GM23338 (cell line): ENCODE measurements around the gene TMEM212.

Experiments used
- CREB1 ChIP-seq: fragments of 250-450 bp; sonication (Bioruptor Pico); IDR thresholded peaks from 2 replicates; pipeline ENCODE4 v1.5.0; 2020; ENCODE audit warnings: low read depth, mild to moderate bottlenecking, moderate library complexity
- EZH2 ChIP-seq: fragments of 200-600 bp; sonication (generic); IDR thresholded peaks from one replicate; pipeline ENCODE4 v1.8.0; 2017; ENCODE audit warnings: antibody characterized with exemption, mild to moderate bottlenecking, low read depth; ENCODE audit not compliant: unreplicated experiment
- EZH2phosphoT487 ChIP-seq: fragments of 200-600 bp; sonication (generic); IDR thresholded peaks from one replicate; pipeline ENCODE4 v1.8.1; 2018; ENCODE audit warnings: antibody characterized with exemption; ENCODE audit not compliant: unreplicated experiment
- JUNB ChIP-seq: IDR thresholded peaks from one replicate; pipeline ENCODE4 v1.6.1; 2016; ENCODE audit warnings: antibody characterized with exemption; ENCODE audit not compliant: unreplicated experiment
- NANOG ChIP-seq: IDR thresholded peaks from 2 replicates; pipeline ENCODE4 v1.6.1; 2016; ENCODE audit warnings: antibody characterized with exemption, borderline replicate concordance
- POLR2AphosphoS5 ChIP-seq: IDR thresholded peaks from 2 replicates; pipeline ENCODE4 v1.6.1; 2016; ENCODE audit warnings: antibody characterized with exemption, low read depth
- ZNF331 ChIP-seq: fragments of 250-450 bp; sonication (Bioruptor Pico); IDR thresholded peaks from 2 replicates; pipeline ENCODE4 v1.5.0; 2020; ENCODE audit warnings: low read depth, mild to moderate bottlenecking, moderate library complexity
- TF ChIP-seq, protein P1 (sequence below), 2 experiments: fragments of 200-600 bp in 1 of 2; sonication (generic) in 1 of 2; conservative IDR thresholded peaks; 2 replicates each; pipeline versions ENCODE4 v1.5.1 to v1.6.1; 2016 to 2017; ENCODE audit warnings: antibody characterized with exemption in 2 of 2, low read depth in 2 of 2, mild to moderate bottlenecking in 2 of 2, moderate library complexity in 1 of 2
- TF ChIP-seq, protein P2 (sequence below): IDR thresholded peaks from one replicate; pipeline ENCODE4 v1.6.1; 2018; ENCODE audit warnings: antibody characterized with exemption; ENCODE audit not compliant: unreplicated experiment
- TF ChIP-seq, protein P3 (sequence below): IDR thresholded peaks from 2 replicates; pipeline ENCODE4 v1.6.1; 2016; ENCODE audit warnings: antibody characterized with exemption

- TF ChIP-seq, protein P1, sequence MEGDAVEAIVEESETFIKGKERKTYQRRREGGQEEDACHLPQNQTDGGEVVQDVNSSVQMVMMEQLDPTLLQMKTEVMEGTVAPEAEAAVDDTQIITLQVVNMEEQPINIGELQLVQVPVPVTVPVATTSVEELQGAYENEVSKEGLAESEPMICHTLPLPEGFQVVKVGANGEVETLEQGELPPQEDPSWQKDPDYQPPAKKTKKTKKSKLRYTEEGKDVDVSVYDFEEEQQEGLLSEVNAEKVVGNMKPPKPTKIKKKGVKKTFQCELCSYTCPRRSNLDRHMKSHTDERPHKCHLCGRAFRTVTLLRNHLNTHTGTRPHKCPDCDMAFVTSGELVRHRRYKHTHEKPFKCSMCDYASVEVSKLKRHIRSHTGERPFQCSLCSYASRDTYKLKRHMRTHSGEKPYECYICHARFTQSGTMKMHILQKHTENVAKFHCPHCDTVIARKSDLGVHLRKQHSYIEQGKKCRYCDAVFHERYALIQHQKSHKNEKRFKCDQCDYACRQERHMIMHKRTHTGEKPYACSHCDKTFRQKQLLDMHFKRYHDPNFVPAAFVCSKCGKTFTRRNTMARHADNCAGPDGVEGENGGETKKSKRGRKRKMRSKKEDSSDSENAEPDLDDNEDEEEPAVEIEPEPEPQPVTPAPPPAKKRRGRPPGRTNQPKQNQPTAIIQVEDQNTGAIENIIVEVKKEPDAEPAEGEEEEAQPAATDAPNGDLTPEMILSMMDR (conservative IDR thresholded peaks at IDR 0.05; ENCODE audit: low read depth in 2 of 2), result no peak
- TF ChIP-seq, protein P2, sequence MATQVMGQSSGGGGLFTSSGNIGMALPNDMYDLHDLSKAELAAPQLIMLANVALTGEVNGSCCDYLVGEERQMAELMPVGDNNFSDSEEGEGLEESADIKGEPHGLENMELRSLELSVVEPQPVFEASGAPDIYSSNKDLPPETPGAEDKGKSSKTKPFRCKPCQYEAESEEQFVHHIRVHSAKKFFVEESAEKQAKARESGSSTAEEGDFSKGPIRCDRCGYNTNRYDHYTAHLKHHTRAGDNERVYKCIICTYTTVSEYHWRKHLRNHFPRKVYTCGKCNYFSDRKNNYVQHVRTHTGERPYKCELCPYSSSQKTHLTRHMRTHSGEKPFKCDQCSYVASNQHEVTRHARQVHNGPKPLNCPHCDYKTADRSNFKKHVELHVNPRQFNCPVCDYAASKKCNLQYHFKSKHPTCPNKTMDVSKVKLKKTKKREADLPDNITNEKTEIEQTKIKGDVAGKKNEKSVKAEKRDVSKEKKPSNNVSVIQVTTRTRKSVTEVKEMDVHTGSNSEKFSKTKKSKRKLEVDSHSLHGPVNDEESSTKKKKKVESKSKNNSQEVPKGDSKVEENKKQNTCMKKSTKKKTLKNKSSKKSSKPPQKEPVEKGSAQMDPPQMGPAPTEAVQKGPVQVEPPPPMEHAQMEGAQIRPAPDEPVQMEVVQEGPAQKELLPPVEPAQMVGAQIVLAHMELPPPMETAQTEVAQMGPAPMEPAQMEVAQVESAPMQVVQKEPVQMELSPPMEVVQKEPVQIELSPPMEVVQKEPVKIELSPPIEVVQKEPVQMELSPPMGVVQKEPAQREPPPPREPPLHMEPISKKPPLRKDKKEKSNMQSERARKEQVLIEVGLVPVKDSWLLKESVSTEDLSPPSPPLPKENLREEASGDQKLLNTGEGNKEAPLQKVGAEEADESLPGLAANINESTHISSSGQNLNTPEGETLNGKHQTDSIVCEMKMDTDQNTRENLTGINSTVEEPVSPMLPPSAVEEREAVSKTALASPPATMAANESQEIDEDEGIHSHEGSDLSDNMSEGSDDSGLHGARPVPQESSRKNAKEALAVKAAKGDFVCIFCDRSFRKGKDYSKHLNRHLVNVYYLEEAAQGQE, result no peak
- TF ChIP-seq POLR2AphosphoS5 (no peak), JUNB (no peak), EZH2 (no peak), NANOG (no peak), CREB1 (no peak), EZH2phosphoT487 (no peak), ZNF331 (CRISPR knock-in tag) (no peak)
- TF ChIP-seq, protein P3, sequence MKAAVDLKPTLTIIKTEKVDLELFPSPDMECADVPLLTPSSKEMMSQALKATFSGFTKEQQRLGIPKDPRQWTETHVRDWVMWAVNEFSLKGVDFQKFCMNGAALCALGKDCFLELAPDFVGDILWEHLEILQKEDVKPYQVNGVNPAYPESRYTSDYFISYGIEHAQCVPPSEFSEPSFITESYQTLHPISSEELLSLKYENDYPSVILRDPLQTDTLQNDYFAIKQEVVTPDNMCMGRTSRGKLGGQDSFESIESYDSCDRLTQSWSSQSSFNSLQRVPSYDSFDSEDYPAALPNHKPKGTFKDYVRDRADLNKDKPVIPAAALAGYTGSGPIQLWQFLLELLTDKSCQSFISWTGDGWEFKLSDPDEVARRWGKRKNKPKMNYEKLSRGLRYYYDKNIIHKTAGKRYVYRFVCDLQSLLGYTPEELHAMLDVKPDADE, result no peak
Observed at GRCh38 chr3:171873580-171873979, 30.4 kb downstream of the TMEM212 start.
